Lower leg skin (tissue), 4 donors: ENCODE measurements around the gene NPC1. TPM values are rescaled to one million over a fixed set of nuclear protein-coding genes. Genes with fewer than 3 reads are reported as not detected.

Experiments
- DNase-seq, 2 donors: peaks; one replicate each; pipeline ENCODE4 v3.0.0-alpha.2; 2019; ENCODE audit warnings: low spot score in 2 of 2
- H3K4me3 ChIP-seq: fragments of 200-600 bp; sonication (generic); 2 replicates; pipeline ENCODE4 v1.5.1; 2017; ENCODE audit warnings: mild to moderate bottlenecking, low read depth; ENCODE audit not compliant: poor library complexity, severe bottlenecking
- POLR2A ChIP-seq, 2 donors: fragments of 450-650 bp; IDR thresholded peaks; one replicate each; pipeline ENCODE4 v1.6.1; 2016 to 2017; ENCODE audit warnings: antibody characterized with exemption in 2 of 2, mild to moderate bottlenecking in 1 of 2, moderate library complexity in 1 of 2
- WGBS, 2 donors: methylation state at CpG; one replicate each; pipeline ENCODE4 v1.1.5; 2018; 5-methylcytosine and 5-hydroxymethylcytosine counted together
- intact Hi-C: fragments of 100-400 bp; cut with DNase I; formaldehyde crosslinking; loops from one replicate; pipeline ENCODE4 v1.15.0; 2023; ENCODE audit warnings: low total_unique reads
- total RNA-seq, 4 donors: library from RNA; depleted of rRNA; stranded (reverse); fragments of >200 nt; gene quantifications; one replicate each; pipeline ENCODE4 v1.1.0, GENCODE V29; 2016
- TF ChIP-seq, protein P1 (sequence below), 3 donors: fragments of 450-650 bp; IDR thresholded peaks; one replicate each; pipeline ENCODE4 v1.5.1; 2016; ENCODE audit warnings: antibody characterized with exemption in 3 of 3, mild to moderate bottlenecking in 3 of 3, moderate library complexity in 2 of 3

Gene NPC1
- total RNA-seq, 4 donors from 2014 or later, result 75.1 to 114 (median 100) TPM

DNA sequence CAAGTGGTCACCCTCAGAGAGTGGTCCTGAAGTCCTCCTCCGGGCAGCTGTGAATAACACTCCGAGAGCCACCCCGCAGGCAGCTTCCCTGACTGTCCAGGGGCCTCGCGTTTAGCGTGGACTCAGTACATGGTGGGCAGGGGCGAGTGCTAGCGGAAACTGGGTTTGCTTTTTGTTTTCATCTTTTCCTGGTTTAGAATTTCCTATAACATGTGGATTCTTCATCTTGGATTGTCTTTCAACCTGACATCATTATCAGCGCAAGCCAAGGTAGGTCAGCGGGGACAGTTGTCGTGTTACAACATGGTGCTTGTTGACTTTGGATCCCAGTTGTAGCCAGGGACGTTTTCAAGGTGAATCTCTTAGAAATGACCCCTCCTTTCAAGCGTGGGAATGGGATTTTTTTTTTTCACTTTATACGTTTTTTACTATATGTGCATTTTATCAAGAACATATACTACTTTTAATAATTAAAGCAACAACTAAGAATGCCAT, 62.0 kb downstream of the NPC1 start:
- no peak for DNase-seq
- no peak overlapping the region for H3K4me3 ChIP-seq
- TF ChIP-seq, protein P1, sequence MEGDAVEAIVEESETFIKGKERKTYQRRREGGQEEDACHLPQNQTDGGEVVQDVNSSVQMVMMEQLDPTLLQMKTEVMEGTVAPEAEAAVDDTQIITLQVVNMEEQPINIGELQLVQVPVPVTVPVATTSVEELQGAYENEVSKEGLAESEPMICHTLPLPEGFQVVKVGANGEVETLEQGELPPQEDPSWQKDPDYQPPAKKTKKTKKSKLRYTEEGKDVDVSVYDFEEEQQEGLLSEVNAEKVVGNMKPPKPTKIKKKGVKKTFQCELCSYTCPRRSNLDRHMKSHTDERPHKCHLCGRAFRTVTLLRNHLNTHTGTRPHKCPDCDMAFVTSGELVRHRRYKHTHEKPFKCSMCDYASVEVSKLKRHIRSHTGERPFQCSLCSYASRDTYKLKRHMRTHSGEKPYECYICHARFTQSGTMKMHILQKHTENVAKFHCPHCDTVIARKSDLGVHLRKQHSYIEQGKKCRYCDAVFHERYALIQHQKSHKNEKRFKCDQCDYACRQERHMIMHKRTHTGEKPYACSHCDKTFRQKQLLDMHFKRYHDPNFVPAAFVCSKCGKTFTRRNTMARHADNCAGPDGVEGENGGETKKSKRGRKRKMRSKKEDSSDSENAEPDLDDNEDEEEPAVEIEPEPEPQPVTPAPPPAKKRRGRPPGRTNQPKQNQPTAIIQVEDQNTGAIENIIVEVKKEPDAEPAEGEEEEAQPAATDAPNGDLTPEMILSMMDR (IDR thresholded peaks at IDR 0.05), result no peak
- intact Hi-C loops, result no loop called here
- WGBS, 2 donors, result 89 to 95% methylated on average over 14 of the region's 14 CpGs

DNA sequence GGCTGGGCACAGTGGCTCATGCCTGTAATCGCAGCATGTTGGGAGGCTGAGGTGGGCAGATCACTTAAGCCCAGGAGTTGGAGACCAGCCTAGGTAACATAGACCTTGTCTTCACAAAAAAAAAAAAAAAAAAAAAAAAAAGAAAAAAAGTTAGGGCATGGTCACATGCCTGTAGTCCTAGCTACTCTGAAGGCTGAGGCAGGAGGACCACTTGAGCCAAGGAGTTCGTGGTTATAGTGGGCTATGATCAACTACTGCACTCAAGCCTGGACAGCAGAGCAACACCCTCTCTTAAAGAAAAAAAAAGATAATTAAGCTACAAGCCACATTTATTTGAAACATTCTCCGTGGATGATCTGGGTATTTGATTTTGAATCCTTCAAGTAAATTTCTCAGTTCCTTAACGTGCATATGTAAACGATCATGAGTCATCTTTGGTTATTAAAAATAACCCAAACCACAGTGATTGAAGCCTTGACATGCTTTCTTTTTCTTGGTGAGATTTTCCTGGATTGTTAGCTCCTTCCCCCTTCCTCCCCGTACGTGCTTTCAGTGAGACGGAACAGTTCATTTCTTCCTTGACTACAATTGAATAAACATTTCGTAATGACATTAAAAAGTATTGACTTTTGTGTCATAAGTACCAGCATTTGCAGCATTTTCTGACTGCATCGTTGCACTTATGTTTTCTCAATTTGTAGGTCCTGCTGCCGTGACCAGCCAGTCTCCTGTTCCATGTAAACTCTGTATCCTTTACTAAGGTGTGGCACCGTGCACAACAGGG, 62.7 kb downstream of the NPC1 start:
- TF ChIP-seq, protein P1 (IDR thresholded peaks at IDR 0.05), result no peak
- TF ChIP-seq POLR2A (IDR thresholded peaks at IDR 0.05), result no peak
- DNase-seq, result no peak
- H3K4me3 ChIP-seq, result no peak overlapping the region
- WGBS, 2 donors, result 60 to 63% methylated on average over 12 of the region's 12 CpGs
- intact Hi-C loops, result no loop called here

DNA sequence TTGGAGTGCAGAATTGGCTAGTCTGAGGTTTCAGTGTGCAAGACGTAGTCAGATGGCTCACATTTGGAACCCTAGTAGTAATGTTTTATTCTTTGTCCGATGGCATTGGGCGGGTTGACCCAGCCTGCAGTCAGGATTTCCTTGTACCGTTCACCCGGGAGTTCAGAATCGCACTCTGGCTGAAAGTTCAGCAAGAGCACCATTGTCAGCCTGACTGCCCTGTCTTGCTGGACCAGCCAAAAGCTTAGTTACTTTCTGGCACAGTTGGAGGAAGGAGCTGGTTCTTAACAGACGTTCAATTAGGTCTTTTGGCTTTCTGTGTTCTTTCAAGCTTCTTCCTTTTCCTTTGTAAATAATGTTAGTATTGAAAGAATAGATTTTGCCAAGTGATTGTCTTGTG, 64.4 kb downstream of the NPC1 start:
- H3K4me3 ChIP-seq, result no peak overlapping the region
- WGBS, 2 donors, result 64 to 75% methylated on average over 7 of the region's 7 CpGs
- TF ChIP-seq, protein P1 (IDR thresholded peaks at IDR 0.05), result no peak
- TF ChIP-seq POLR2A (IDR thresholded peaks at IDR 0.05), result no peak
- no peak for DNase-seq
- intact Hi-C loops, result no loop called here

DNA sequence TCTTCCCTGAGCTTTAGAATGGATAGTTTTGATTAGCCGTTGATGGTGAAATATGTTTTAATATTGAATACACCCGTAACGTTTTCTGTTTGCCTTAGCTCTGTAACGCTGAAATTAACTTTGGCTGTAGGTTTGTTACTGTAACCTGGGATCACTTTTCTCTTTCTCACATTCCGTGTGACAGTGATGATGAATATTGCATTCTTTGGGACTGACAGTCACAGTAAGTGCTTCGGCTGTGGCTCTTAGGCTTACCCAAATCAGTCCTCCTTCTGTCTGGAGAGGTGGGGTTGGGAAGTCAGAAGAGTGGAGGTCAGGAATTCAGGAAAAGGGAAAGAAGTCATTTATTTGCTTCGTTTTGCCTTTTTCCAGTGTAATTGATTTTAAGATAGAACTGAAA, 65.0 kb downstream of the NPC1 start:
- TF ChIP-seq, protein P1 (IDR thresholded peaks at IDR 0.05), result no peak
- no peak for TF ChIP-seq POLR2A (IDR thresholded peaks at IDR 0.05)
- WGBS, 2 donors, result 87 to 90% methylated on average over 7 of the region's 7 CpGs
- H3K4me3 ChIP-seq, result no peak overlapping the region
- DNase-seq, result no peak
- intact Hi-C loops, result no loop called here

DNA sequence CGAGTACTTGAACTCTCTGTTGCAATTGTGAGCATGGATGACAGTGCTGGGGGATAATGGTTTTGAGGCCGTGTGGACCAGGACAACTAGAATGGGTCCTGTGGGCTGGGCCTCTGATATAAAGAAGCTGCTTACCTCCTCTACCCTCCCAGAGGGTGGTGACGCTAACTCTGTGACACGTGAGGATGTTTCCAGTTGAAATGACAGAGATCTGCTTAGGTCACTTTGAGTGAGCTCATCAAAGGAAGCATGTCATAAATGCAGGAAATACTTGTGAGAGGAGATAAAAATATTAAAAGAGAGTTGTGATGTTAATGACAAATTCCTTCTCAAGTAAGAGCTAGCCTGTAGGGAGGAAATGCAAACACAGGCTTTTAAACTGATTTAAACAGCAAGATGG, 66.6 kb downstream of the NPC1 start:
- intact Hi-C loops, result loop anchor here (10.0 kb wide), 1 partner anchor 185 kb away; no protein-coding TSS in a partner anchor

More for the DNA sequence above, 66.6 kb downstream of the NPC1 start:
- TF ChIP-seq, protein P1 (IDR thresholded peaks at IDR 0.05), result no peak
- TF ChIP-seq POLR2A (IDR thresholded peaks at IDR 0.05), result no peak
- DNase-seq, result no peak
- 88 to 89% methylated on average over 4 of the region's 4 CpGs for WGBS, 2 donors
- no peak overlapping the region for H3K4me3 ChIP-seq
